ENCODE measurements around the gene DCC. TPM values are rescaled to one million over a fixed set of nuclear protein-coding genes. Genes with fewer than 3 reads are reported as not detected.

The DCC gene
- total RNA-seq, 1 experiment from 2014 or later, result not detected

DNA sequence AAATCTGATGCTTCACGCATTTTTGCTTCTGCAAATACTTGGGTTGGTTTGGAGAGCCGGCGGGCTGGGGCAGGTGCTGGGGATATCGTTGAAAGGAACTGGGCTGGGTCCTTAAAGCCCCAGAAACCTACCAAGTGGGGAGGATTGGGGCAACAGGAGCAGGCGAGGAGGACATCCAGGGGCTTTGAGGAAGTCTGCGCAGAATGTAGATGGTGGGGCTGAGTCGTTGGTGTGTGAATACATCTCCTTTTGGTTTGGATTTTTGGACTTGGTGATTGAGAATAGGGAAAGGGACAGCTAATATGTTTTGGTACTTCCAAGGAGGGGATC lies 1.1 kb downstream of the DCC start:
- no peak for DNase-seq
- H3K27ac ChIP-seq, result no peak overlapping the region
- no peak overlapping the region for H2AFZ ChIP-seq
- H4K20me1 ChIP-seq (ENCODE audit: insufficient read depth), result no peaks in the 10 kb centered on the region
- no peaks in the 10 kb centered on the region; the same call in 1 of the 2 replicates for H3K9me3 ChIP-seq (ENCODE audit: insufficient read depth, low read depth)
- H3K79me2 ChIP-seq (ENCODE audit: low read depth), result no peaks in the 10 kb centered on the region
- H3F3A ChIP-seq (ENCODE audit: insufficient read depth, low read depth), result no peaks in the 10 kb centered on the region
- CTCF ChIA-PET, result no interaction called here
- no peak for TF ChIP-seq CTCF (conservative IDR thresholded peaks at IDR 0.05)
- no peak for TF ChIP-seq EZH2 (IDR thresholded peaks at IDR 0.05; ENCODE audit: low read depth)
- no TSS peak for BruUV-seq (replicated peaks)
- no peaks in the 10 kb centered on the region for H3K36me3 ChIP-seq (ENCODE audit: low read depth)
- no peak overlapping the region for H3K4me2 ChIP-seq
- POLR2A ChIA-PET (ENCODE audit: unreplicated experiment), result no interaction called here
- no peak overlapping the region for H3K4me3 ChIP-seq
- peaks cover 3% of the 10 kb centered on the region; the same call in 1 of the 2 replicates for H3K27me3 ChIP-seq (ENCODE audit: insufficient read depth, low read depth)
- intact Hi-C loops (cut with micrococcal nuclease; ENCODE audit: unreplicated experiment), result no loop called here
- H3K9me2 ChIP-seq (ENCODE audit: insufficient read depth), result no peaks in the 10 kb centered on the region; the same call in 1 of the 2 replicates
- H3K4me1 ChIP-seq (replicated peaks; ENCODE audit: insufficient read depth), result no peaks in the 10 kb centered on the region

DNA sequence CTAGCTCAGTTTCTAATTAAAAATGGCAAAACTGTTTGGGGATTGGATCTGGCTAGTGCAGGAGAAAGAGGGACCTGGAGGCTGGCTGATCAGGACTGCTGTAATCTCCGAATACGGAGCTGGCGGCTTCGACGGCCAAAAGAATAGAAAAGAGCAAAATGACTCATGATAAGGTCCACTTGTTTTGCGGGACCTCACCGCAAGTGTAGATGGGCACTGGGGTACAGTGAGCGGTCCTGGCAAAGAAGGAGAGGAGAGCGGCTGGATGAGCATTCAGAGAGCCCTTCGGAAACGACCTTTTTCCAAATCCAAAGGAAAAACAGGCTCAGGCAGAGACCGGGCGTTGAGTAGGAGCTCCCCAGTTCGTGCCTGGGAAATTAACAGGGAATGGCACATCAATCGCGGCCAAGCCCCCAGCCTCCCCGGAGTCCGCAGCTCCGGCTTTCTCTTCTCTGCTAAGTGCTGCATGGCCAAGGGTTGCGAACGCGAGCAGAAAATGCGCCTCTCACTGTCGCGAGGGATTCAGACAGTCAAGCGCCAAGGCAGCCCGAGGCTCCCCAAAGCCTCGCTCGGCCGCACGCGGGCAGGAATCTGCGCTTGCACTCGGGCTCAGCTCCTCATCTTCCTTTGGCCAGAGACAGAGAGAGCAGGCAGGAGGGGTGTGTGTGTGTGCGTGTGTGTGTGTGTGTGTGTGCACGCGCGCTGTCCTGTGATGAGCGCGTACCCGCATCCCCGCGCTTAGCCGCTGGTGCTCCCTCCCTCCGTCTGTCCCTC lies 1.8 kb downstream of the DCC start:
- ChIA-PET POLR2A (ENCODE audit: unreplicated experiment) (no interaction called here), CTCF (no interaction called here)
- H3K36me3 ChIP-seq (ENCODE audit: low read depth), result no peaks in the 10 kb centered on the region
- intact Hi-C loops (cut with micrococcal nuclease; ENCODE audit: unreplicated experiment), result no loop called here
- no peak overlapping the region for H3K4me2 ChIP-seq
- H4K20me1 ChIP-seq (ENCODE audit: insufficient read depth), result no peaks in the 10 kb centered on the region
- H3K9me2 ChIP-seq (ENCODE audit: insufficient read depth), result no peaks in the 10 kb centered on the region; the same call in 1 of the 2 replicates
- no peak overlapping the region for H2AFZ ChIP-seq
- no TSS peak for BruUV-seq (replicated peaks)
- no peaks in the 10 kb centered on the region; the same call in 1 of the 2 replicates for H3K9me3 ChIP-seq (ENCODE audit: insufficient read depth, low read depth)
- no peaks in the 10 kb centered on the region for H3F3A ChIP-seq (ENCODE audit: insufficient read depth, low read depth)
- no peak overlapping the region for H3K27ac ChIP-seq
- H3K4me1 ChIP-seq (replicated peaks; ENCODE audit: insufficient read depth), result no peaks in the 10 kb centered on the region
- TF ChIP-seq EZH2 (IDR thresholded peaks at IDR 0.05; ENCODE audit: low read depth) (no peak), CTCF (conservative IDR thresholded peaks at IDR 0.05) (no peak)
- H3K27me3 ChIP-seq (ENCODE audit: insufficient read depth, low read depth), result peaks cover 3% of the 10 kb centered on the region; the same call in 1 of the 2 replicates
- no peaks in the 10 kb centered on the region for H3K79me2 ChIP-seq (ENCODE audit: low read depth)
- no peak overlapping the region for H3K4me3 ChIP-seq
- DNase-seq, result no peak

- no peak overlapping the region for H3K27ac ChIP-seq
- POLR2A ChIA-PET (ENCODE audit: unreplicated experiment), result no interaction called here
- H3K9me2 ChIP-seq (ENCODE audit: insufficient read depth), result no peaks in the 10 kb centered on the region; the same call in 1 of the 2 replicates
- H3K36me3 ChIP-seq (ENCODE audit: low read depth), result no peaks in the 10 kb centered on the region
- H3K4me3 ChIP-seq, result no peak overlapping the region
- H3K27me3 ChIP-seq (ENCODE audit: insufficient read depth, low read depth), result peaks cover 3% of the 10 kb centered on the region; the same call in 1 of the 2 replicates
- H3K79me2 ChIP-seq (ENCODE audit: low read depth), result no peaks in the 10 kb centered on the region
- H3K4me2 ChIP-seq, result no peak overlapping the region
- no peaks in the 10 kb centered on the region; the same call in 1 of the 2 replicates for H3K9me3 ChIP-seq (ENCODE audit: insufficient read depth, low read depth)
- no peaks in the 10 kb centered on the region for H3K4me1 ChIP-seq (replicated peaks; ENCODE audit: insufficient read depth)
- no peak overlapping the region for H2AFZ ChIP-seq
- TF ChIP-seq EZH2 (IDR thresholded peaks at IDR 0.05; ENCODE audit: low read depth) (no peak), CTCF (conservative IDR thresholded peaks at IDR 0.05) (no peak)
- intact Hi-C loops (cut with micrococcal nuclease; ENCODE audit: unreplicated experiment), result no loop called here
- CTCF ChIA-PET, result no interaction called here
- DNase-seq, result no peak
- H3F3A ChIP-seq (ENCODE audit: insufficient read depth, low read depth), result no peaks in the 10 kb centered on the region
- BruUV-seq (replicated peaks), result no TSS peak
- no peaks in the 10 kb centered on the region for H4K20me1 ChIP-seq (ENCODE audit: insufficient read depth)
Measured at GRCh38 chr18:52342456-52342855, 2.5 kb downstream of the DCC start.

All from PC-9 (cell line).